HG02623 (cell line): ENCODE data around the gene ANXA4.

ENCODE experiments used
- ATAC-seq: cut with Tn5 transposase; IDR thresholded peaks from one replicate; pipeline ENCODE4 v1.9.1; 2021; ENCODE audit warnings: moderate library complexity; ENCODE audit not compliant: unreplicated experiment

The ANXA4 gene

GRCh38 chr2:69776886-69777785 is 35.2 kb downstream of the ANXA4 start:
- ATAC-seq, result no peak

DNA sequence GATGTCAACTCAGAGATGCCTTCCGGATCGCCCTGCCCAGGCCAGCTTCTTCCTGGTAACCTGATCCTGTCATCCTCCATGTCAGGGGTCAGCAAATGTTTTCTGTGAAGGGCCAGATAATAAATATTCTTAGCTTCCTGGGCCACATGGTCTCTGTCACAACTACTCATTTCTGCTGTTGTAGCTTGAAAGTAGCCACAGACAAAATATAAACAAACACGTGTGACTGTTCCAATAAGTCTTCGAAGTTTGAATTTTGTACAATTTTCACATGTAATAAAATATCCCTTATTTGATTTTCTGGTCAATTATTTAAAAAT is 35.8 kb downstream of the ANXA4 start:
- ATAC-seq, result no peak

GRCh38 chr2:69779258-69780001 is 37.5 kb downstream of the ANXA4 start:
- no peak for ATAC-seq

GRCh38 chr2:69780921-69781320 is 39.0 kb downstream of the ANXA4 start:
- ATAC-seq, result no peak

- no peak for ATAC-seq
Measured at GRCh38 chr2:69781321-69782248, 39.7 kb downstream of the ANXA4 start.

DNA sequence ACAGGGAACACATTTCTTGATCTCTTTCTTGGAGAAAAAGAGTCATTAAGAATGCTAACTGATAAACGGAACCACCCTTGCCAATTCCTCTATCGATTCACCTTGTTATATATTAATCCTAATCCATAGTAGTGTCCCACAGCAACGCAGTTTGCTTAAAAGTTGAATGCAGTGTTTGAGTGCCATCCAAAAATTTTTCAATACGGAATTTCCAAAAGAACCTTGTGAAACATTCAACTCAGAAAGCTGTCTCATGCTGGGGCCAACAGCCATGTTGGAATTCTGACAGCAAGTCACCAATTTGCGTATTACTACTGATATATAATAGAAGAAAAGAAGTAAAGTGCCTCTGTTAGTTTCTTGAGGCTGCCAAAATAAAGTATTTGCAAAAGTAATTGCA is 42.3 kb downstream of the ANXA4 start:
- ATAC-seq, result no peak

GRCh38 chr2:69785358-69785757 is 43.4 kb downstream of the ANXA4 start:
- no peak for ATAC-seq

DNA sequence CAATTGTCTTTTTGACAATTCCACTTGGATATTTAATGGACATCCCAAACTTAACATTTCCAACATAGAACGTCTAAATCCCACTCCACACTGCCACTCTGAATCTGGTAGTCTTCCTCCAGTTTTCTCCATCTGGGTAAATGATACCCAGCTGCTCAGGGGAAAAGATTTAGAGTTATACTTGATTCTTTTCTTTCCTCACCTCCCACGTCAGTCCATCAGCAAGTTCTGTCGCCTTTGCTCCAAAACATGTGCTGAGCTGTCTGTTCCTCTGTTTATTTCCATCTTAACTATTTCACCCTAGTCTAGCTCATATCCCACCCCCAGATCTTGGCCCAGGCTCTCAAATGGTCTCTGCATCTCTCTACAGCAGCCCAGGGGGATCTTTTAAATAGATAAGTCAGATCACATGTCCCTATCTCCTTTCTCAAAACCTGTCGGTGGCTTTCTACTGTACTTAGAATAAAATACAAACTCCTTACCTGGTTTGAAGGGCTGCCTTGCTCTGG is 44.2 kb downstream of the ANXA4 start:
- ATAC-seq, result no peak

DNA sequence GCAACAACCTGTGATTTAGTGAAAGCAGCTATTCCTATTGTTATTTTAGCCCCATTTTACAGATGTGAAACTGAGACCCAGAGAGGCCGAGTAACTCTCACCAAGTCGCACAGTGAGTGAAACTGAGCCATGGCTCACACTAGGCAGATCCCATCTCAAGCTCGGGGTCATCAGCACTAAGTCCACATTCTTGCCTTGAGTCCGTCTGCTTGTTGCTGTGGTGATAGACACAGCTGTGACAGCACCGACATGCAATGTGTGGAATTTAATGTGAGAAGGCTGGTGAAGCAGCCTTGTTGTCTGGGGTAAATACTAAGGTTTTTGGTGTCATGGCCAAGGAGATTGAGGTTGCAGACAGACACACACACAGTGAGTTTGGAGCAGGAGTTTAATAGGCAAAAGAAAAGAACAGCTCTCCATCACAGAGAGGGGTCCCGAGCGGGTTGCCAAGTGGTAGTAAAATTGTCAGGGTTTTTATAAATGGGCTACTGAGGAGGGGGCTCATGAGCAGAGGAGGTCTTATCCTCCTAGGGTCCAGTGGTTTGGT is 47.3 kb downstream of the ANXA4 start:
- peak; percentile 41 for ATAC-seq

GRCh38 chr2:69789772-69790600 is 48.1 kb downstream of the ANXA4 start:
- ATAC-seq, result peak; percentile 47

- no peak for ATAC-seq
Measured at GRCh38 chr2:69790601-69790959, 48.6 kb downstream of the ANXA4 start.

DNA sequence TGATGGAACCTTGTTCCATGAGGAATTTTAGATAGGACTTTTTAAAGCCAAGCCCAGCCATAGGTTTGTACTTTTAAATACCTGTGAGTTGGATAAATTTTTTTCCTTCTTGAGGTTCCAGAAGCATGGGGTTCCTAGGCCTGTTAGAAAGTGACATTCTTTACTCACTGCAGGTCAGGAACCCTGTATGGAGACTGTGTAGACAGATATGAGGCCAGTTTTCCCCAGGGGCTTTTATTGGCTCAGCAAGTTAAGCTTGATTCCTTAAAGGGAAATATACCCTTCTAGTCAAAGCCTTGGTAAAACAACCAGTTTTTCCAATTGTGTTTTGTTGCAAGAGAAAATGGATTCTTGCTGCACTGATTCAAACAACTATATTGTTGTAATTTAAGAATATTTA is 49.1 kb downstream of the ANXA4 start:
- ATAC-seq, result no peak

GRCh38 chr2:69796174-69796573 is 54.2 kb downstream of the ANXA4 start:
- ATAC-seq, result no peak

GRCh38 chr2:69797235-69797634 is 55.3 kb downstream of the ANXA4 start:
- ATAC-seq, result no peak

GRCh38 chr2:69797836-69798289 is 55.9 kb downstream of the ANXA4 start:
- no peak for ATAC-seq

GRCh38 chr2:69798290-69798908 is 56.5 kb downstream of the ANXA4 start:
- ATAC-seq, result no peak

GRCh38 chr2:69798909-69799526 is 57.1 kb downstream of the ANXA4 start:
- no peak for ATAC-seq

- no peak for ATAC-seq
Measured at GRCh38 chr2:69801745-69802290, 59.9 kb downstream of the ANXA4 start.
